SK-N-MC (cell line): ENCODE results near the gene CNNM2.

Experiments used
- EZH2 ChIP-seq: fragments of 200-600 bp; sonication (generic); IDR thresholded peaks from one replicate; pipeline ENCODE4 v1.6.1; 2017; ENCODE audit warnings: antibody characterized with exemption
- POLR2AphosphoS5 ChIP-seq: IDR thresholded peaks from 2 replicates; pipeline ENCODE4 v1.6.1; 2012; ENCODE audit warnings: mild to moderate bottlenecking, low read depth, low read length, borderline replicate concordance

- TF ChIP-seq POLR2AphosphoS5 (no peak), EZH2 (no peak)
These were observed 206.5 kb downstream of the CNNM2 start for GRCh38 chr10:103124420-103125096.
